Measurements from ENCODE around the gene TEF.
A peak's percentile ranks its signal among the peaks of the same experiment; 100 is the strongest.

TEF gene

GRCh38 chr22:41381329-41382097 lies at the start of gene TEF:
TSS of gene TEF (plus strand) at chr22:41381942. CDS start at chr22:41382045, 103 bp downstream.
- DNase-seq (ENCODE audit: low spot score), result peak; percentile 98

- no peak for DNase-seq (ENCODE audit: low spot score)
Observed at GRCh38 chr22:41332217-41332939, 49.4 kb upstream of the TEF start.

- no peak for DNase-seq (ENCODE audit: low spot score)
Observed at GRCh38 chr22:41333806-41334205, 47.9 kb upstream of the TEF start.

GRCh38 chr22:41334215-41334614 lies 47.5 kb upstream of the TEF start:
- DNase-seq (ENCODE audit: low spot score), result no peak

GRCh38 chr22:41334951-41335635 lies 46.6 kb upstream of the TEF start:
- no peak for DNase-seq (ENCODE audit: low spot score)

- no peak for DNase-seq (ENCODE audit: low spot score)
Observed at GRCh38 chr22:41338614-41339212, 43.0 kb upstream of the TEF start.

GRCh38 chr22:41339823-41340222 lies 41.9 kb upstream of the TEF start:
- DNase-seq (ENCODE audit: low spot score), result no peak

- no peak for DNase-seq (ENCODE audit: low spot score)
Observed at GRCh38 chr22:41340357-41340756, 41.4 kb upstream of the TEF start.

GRCh38 chr22:41341012-41341411 lies 40.7 kb upstream of the TEF start:
- DNase-seq (ENCODE audit: low spot score), result no peak

- no peak for DNase-seq (ENCODE audit: low spot score)
Observed at GRCh38 chr22:41341990-41342389, 39.8 kb upstream of the TEF start.

- no peak for DNase-seq (ENCODE audit: low spot score)
Observed at GRCh38 chr22:41343300-41343699, 38.4 kb upstream of the TEF start.

- DNase-seq (ENCODE audit: low spot score), result no peak
Observed at GRCh38 chr22:41343717-41344116, 38.0 kb upstream of the TEF start.

GRCh38 chr22:41344189-41344788 lies 37.5 kb upstream of the TEF start:
- DNase-seq (ENCODE audit: low spot score), result no peak

GRCh38 chr22:41345807-41346335 lies 35.9 kb upstream of the TEF start:
- DNase-seq (ENCODE audit: low spot score), result no peak

GRCh38 chr22:41347066-41347859 lies 34.5 kb upstream of the TEF start:
- DNase-seq (ENCODE audit: low spot score), result no peak

GRCh38 chr22:41348964-41349484 lies 32.7 kb upstream of the TEF start:
- DNase-seq (ENCODE audit: low spot score), result no peak

- DNase-seq (ENCODE audit: low spot score), result no peak
Observed at GRCh38 chr22:41350087-41350486, 31.7 kb upstream of the TEF start.

GRCh38 chr22:41351011-41351410 lies 30.7 kb upstream of the TEF start:
- no peak for DNase-seq (ENCODE audit: low spot score)

- no peak for DNase-seq (ENCODE audit: low spot score)
Observed at GRCh38 chr22:41352058-41352457, 29.7 kb upstream of the TEF start.

- DNase-seq (ENCODE audit: low spot score), result no peak
Observed at GRCh38 chr22:41353862-41354575, 27.7 kb upstream of the TEF start.

Measured in iPS-NIHi11 (cell line).